NCI-H345 (cell line): ENCODE measurements around the gene OR8B8.
A peak's percentile ranks its signal among the peaks of the same experiment; 100 is the strongest.
"Not testable (repeated sequence)": the region's sequence is repeated elsewhere in the genome, so short reads cannot be mapped to it uniquely, and the experiment has no call there.

ENCODE experiments used
- DNase-seq: peaks from one replicate; lab custom pipeline; 2025; lab: John Stamatoyannopoulos, UW

Gene OR8B8

GRCh38 chr11:124441519-124441918 lies 4.0 kb downstream of the OR8B8 start:
- DNase-seq = no peak

- DNase-seq = no peak
These were observed 4.4 kb downstream of the OR8B8 start for GRCh38 chr11:124441081-124441480.

DNA sequence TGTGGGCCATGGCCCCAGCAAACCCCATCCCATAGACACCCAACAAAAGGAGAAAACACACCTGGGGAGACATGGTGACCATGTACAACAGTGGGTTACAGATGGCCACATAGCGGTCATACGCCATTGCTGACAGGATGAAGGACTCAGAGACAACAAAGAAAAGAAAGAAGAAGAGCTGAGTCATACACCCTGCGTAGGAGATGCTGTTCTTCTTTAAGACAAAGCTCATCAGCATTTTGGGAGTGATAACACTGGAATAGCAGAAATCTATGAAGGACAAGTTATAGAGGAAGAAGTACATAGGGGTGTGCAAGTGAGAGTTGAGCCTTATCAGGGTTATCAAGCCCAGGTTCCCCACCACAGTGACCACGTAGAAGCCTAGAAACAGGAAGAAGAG lies 4.9 kb downstream of the OR8B8 start:
- DNase-seq = no peak

- DNase-seq = no peak
These were observed 10.8 kb downstream of the OR8B8 start for GRCh38 chr11:124434699-124435098.

DNA sequence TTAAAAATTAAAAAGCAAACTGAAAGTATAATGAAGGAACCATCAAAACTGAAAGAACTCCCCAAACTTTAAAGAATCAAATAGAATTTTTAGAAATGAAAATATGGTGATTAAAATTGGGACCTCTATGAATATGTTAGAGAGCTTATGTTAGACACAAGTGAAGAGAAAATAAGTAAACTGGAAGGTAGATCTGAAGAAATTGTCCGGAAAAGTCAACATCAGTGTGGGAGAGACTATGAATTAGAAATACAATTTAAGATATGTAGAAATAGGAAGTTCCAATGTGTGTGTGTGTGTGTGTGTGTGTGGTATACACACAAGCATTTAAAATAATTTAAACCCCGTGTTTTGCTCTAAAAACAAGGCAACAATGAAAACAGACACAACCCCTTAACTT lies 15.9 kb downstream of the OR8B8 start:
- DNase-seq = no peak

DNA sequence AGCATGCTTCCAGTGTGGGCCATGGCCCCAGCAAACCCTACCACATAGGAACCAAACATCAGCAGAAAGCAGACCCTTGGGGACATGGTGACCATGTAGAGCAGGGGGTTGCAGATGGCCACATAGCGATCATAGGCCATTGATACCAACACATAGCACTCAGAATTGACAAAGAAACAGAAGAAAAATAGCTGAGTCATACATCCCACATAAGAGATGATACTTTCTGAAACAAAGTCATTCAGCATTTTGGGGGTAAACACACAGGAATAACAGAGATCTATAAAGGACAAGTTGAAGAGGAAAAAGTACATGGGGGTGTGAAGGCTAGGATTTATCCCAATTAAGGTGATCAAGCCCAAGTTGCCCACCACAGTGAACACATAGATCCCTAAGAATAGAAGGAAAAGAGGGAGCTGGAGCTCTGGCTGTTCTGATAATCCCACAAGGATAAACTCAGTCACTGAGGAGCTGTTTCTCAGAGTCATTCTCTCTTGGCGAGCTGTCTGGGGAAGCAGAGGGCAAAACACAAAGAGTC lies 21.0 kb downstream of the OR8B8 start, which contains the start of gene OR8B4:
Gene OR8B4 (minus strand): TSS at position 488 of the 538 bp plus-strand sequence. CDS start 0 bp downstream, at position 488.
- no peak for DNase-seq

DNA sequence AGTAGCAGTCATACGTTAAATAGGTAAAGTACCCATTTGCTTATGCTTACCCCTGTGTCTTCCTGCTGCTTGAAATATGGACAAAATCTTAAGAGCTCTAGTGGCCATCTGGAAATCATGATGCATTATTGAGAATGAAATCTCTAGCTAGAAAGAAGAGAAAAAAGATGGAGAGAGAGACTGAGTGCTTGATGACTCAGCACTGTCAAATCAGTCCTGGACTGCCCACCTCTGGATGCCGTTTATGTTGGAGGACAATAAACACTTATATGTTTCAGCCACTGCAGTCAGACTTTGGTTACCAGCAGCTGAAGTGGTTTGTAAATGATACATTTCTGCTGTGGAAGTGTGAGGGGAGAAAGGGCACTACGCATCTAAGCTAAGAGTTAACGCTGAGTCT lies 24.5 kb downstream of the OR8B8 start:
- DNase-seq = no peak

DNA sequence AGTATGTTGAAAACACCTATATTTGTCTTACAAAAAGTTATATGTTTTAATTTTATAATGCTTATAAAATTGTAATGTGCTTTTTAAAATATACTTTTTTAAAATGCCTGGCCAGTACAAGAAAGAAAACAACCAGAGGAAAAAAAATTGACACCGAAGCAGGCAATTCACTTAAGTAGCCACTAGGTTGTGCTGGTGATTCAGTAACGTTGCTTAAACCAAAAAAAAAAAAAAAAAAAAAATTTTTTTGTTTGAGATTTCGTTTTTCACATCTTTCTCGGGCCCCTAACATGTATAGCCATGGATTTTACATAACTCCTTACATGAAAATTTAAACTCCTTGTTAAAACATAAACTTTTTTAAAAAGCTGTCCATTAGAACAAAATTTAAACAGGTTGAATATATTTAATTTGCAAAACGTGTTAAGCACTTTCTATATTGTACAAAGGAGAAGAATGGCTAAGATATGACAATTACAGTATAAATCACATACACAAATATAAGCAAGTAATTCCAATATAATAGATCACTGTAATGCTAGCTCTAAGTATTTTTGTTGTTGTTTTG lies 30.1 kb downstream of the OR8B8 start:
- DNase-seq = peak; percentile 2

- DNase-seq = no peak
These were observed 35.6 kb downstream of the OR8B8 start for GRCh38 chr11:124409906-124410305.

DNA sequence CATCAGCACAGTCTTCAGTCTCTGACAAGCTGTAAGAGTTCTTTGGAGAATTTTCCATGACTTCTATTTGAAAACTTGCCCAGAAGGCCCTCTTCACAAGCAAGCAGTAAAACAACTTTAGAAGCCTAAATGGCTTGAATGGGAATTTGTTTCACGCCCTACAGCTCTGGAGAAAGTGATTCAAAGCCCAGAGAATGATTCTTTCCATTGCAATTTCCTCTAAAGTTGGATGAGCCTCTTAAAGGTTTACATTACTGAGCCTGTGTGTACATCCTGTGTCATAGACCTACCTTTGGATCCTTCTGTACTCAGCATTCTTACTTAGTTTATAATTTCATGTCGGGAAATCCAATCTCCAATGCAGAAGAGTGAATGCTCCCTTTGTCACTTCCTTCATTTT lies 39.9 kb downstream of the OR8B8 start:
- no peak for DNase-seq

GRCh38 chr11:124403186-124403585 lies 42.3 kb downstream of the OR8B8 start:
- DNase-seq = not testable (repeated sequence)

DNA sequence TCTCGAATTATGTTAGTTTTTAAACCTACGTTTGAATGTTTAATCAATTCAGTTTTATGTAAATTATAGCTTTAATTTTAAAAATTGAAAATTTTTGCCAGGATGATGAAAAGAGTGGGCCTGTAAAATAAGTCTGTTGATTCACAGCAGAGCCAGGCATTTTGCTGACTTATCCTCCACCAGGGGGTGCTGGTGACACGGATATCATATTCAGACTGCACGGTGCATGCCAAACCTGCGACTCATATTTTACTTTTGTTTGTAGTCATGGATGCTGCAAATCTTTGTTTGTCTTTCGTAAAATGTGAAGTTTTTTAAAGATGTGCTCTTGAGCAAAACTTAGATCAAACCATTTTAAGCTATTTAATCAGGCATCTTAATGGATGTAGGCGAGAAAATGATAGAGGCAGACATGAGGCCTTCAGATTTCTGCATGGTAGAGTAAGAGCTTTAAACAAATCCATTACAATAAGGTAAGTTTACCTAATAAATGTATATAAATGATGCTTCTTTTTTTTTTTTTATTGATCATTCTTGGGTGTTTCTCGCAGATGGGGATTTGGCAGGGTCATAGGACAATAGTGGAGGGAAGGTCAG lies 43.1 kb downstream of the OR8B8 start:
- DNase-seq = peak; percentile 31

- DNase-seq = no peak
These were observed 46.6 kb downstream of the OR8B8 start, which contains the start of gene OR8B3 for GRCh38 chr11:124398924-124399323. TSS of gene OR8B3 (minus strand) at chr11:124399024. CDS start at chr11:124397351, 1,673 bp downstream.

DNA sequence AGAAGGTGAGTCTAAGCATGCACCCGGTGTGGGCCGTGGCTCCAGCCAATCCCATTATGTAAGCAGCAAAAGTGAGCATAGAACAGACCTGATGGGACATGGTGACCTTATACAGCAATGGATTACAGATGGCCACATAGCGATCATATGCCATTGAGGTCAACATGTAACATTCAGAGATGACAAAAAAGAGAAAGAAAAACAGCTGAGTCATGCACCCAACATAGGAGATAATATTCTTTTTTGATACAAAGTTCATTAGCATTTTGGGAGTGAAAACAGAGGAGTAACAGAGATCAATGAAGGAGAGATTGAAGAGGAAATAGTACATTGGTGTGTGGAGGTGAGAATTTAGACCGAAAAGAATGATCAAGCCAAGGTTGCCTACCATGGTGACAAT lies 48.6 kb downstream of the OR8B8 start:
- not testable (repeated sequence) for DNase-seq

DNA sequence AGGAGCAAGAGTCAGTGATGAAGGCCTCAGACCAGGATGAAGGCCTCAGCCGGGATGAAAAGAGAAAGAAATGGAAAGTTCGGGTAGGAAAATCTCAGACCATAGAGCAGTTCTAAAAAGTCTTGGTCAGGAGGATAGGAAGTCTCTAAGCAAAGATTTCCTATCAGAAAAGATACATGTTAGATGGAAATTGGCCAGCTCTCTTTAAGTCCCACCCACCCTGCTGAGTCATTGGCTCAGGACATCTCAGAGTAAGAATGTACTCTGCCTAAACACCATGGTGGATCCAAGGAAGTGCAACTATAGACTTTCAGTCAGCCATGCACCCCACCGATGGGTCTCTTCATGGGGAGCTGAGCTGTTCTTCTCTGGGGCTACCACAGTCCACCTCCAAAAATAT lies 51.1 kb downstream of the OR8B8 start:
- DNase-seq = no peak
